GM12878 (cell line): ENCODE data around the gene SLF1. TPM values are rescaled to one million over a fixed set of nuclear protein-coding genes. Genes with fewer than 3 reads are reported as not detected.

ENCODE experiments used
- CEBPB ChIP-seq, 2 experiments: fragments of 150-350 bp in 1 of 2; IDR thresholded peaks; 2 replicates each; pipeline ENCODE4 v1.6.1; 2012 to 2014; ENCODE audit warnings: low read depth in 2 of 2, low read length in 2 of 2, borderline replicate concordance in 1 of 2, inconsistent platforms in 1 of 2
- JUND ChIP-seq: IDR thresholded peaks from 2 replicates; pipeline ENCODE4 v1.6.1; 2012; ENCODE audit warnings: low read depth, mild to moderate bottlenecking, low read length, improper control_type of control experiment, moderate library complexity
- NBN ChIP-seq: fragments of 450-650 bp; IDR thresholded peaks from 2 replicates; pipeline ENCODE4 v1.6.1; 2016
- NR2C2 ChIP-seq: IDR thresholded peaks from 2 replicates; pipeline ENCODE4 v1.6.1; 2011; ENCODE audit warnings: borderline replicate concordance, low read depth; ENCODE audit not compliant: control insufficient read depth, insufficient read length
- PRDM15 ChIP-seq: fragments of 450-650 bp; formaldehyde crosslinking; IDR thresholded peaks from 2 replicates; pipeline ENCODE4 v1.4.0; 2020; ENCODE audit warnings: mild to moderate bottlenecking, moderate library complexity
- RFX5 ChIP-seq: IDR thresholded peaks from 2 replicates; pipeline ENCODE4 v1.6.1; 2011; ENCODE audit warnings: low read depth, low read length, improper control_type of control experiment
- SIN3A ChIP-seq: IDR thresholded peaks from 2 replicates; pipeline ENCODE4 v1.6.1; 2012; ENCODE audit warnings: low read depth, low read length, improper control_type of control experiment
- SRF ChIP-seq, 2 experiments: IDR thresholded peaks; 2 replicates each; pipeline ENCODE4 v1.6.1; 2011; ENCODE audit warnings: low read depth in 2 of 2, low read length in 2 of 2, mild to moderate bottlenecking in 1 of 2, moderate library complexity in 1 of 2
- SUPT20H ChIP-seq: IDR thresholded peaks from 2 replicates; pipeline ENCODE4 v1.6.1; 2011; ENCODE audit warnings: low read depth, mild to moderate bottlenecking, low read length, moderate library complexity, borderline replicate concordance; ENCODE audit not compliant: control insufficient read depth
- SUZ12 ChIP-seq: fragments of 200-600 bp; sonication (generic); IDR thresholded peaks from one replicate; pipeline ENCODE4 v1.6.1; 2018; ENCODE audit warnings: antibody characterized with exemption, mild to moderate bottlenecking; ENCODE audit not compliant: unreplicated experiment
- TCF7 ChIP-seq: IDR thresholded peaks from 2 replicates; pipeline ENCODE4 v1.6.1; 2014; ENCODE audit warnings: antibody characterized with exemption, borderline replicate concordance
- polyA plus RNA-seq, 11 experiments: library from polyadenylated mRNA; depleted of rRNA in 4 of 11; unstranded in 6 of 11; stranded (reverse) in 5 of 11; fragments of >200 nt; fragmentation: Nextera tagmentation in 4 of 11; fragmentation: Illumina TruSeq in 1 of 11; extraction: Ambion mirVana in 4 of 11; extraction: Trizol in 1 of 11; gene quantifications; 1 replicate in 1 of 11; 2 replicates in 10 of 11; pipeline versions ENCODE4 v1.2.1 to v1.2.3, GENCODE V29; 2011 to 2016; ENCODE audit warnings: inconsistent platforms in 2 of 11, missing spikeins in 2 of 11, low read depth in 1 of 11
- total RNA-seq, 4 experiments: library from RNA; depleted of rRNA in 3 of 4; stranded (reverse); fragments of >200 nt in 3 of 4; fragmentation: Illumina TruSeq in 1 of 4; extraction: Trizol in 1 of 4; gene quantifications; 2 replicates each; pipeline versions ENCODE4 v1.2.1 to v1.2.3, GENCODE V29; 2013 to 2021

SLF1 gene
- total and polyA plus RNA-seq, 10 of the 15 experiments (the other 5 are each of a cell fraction or from before 2014, with no cell fraction given) = 8.1 to 27.0 (median 13.4) TPM

- TF ChIP-seq CEBPB (IDR thresholded peaks at IDR 0.05; ENCODE audit: borderline replicate concordance in 1 of 2, low read depth in 2 of 2, low read length in 2 of 2) (no peak), SUPT20H (no peak), SRF (IDR thresholded peaks at IDR 0.05; ENCODE audit: low read depth in 2 of 2, low read length in 2 of 2) (no peak), NR2C2 (no peak), NBN (no peak), JUND (no peak), RFX5 (no peak), SIN3A (no peak), TCF7 (no peak), SUZ12 (no peak), PRDM15 (CRISPR knock-in tag) (no peak)
Measured at GRCh38 chr5:94693845-94694370, 75.4 kb downstream of the SLF1 start (continued).
